WTC11 (cell line): ENCODE data around the gene UBE2K. TPM values are rescaled to one million over a fixed set of nuclear protein-coding genes. Genes with fewer than 3 reads are reported as not detected.

ENCODE experiments used
- ATAC-seq: fragments of 200-7000 bp; cut with Tn5 transposase; 2 replicates; pipeline ENCODE4 v1.10.0; 2021; ENCODE audit warnings: mild to moderate bottlenecking, moderate library complexity
- CTCF ChIA-PET: fragments of 300-600 bp; sonication (Branson Sonifier 250); formaldehyde crosslinking; loops from one replicate; lab custom pipeline; 2021; ENCODE audit warnings: antibody characterized with exemption; lab: Charles Lee
- POLR2A ChIA-PET: fragments of 350-600 bp; sonication (Branson Sonifier 250); formaldehyde crosslinking; loops from one replicate; lab custom pipeline; 2021; ENCODE audit warnings: antibody characterized with exemption; lab: Charles Lee
- DNase-seq: peaks from one replicate; pipeline ENCODE4 v3.0.0; 2021; ENCODE audit warnings: low spot score
- H3K27ac Mint-ChIP-seq: 2 replicates; pipeline ENCODE4 v1.8.0; 2021; ENCODE audit warnings: mixed read lengths
- H3K27me3 Mint-ChIP-seq: 2 replicates; pipeline ENCODE4 v1.8.0; 2021; ENCODE audit warnings: low read depth, mild to moderate bottlenecking, moderate library complexity, mixed read lengths
- H3K36me3 Mint-ChIP-seq: 2 replicates; pipeline ENCODE4 v1.8.0; 2021; ENCODE audit warnings: mixed read lengths
- H3K4me1 Mint-ChIP-seq: 2 replicates; pipeline ENCODE4 v1.8.0; 2022; ENCODE audit warnings: mixed read lengths
- H3K4me3 Mint-ChIP-seq: 2 replicates; pipeline ENCODE4 v1.8.0; 2021; ENCODE audit warnings: mild to moderate bottlenecking, moderate library complexity, mixed read lengths
- H3K9me3 Mint-ChIP-seq: 2 replicates; pipeline ENCODE4 v1.8.0; 2021; ENCODE audit warnings: mixed read lengths
- CREB1 ChIP-seq: sonication (generic); formaldehyde crosslinking; IDR thresholded peaks from 2 replicates; pipeline ENCODE4 v1.8.0; 2023; ENCODE audit warnings: mild to moderate bottlenecking, missing genetic modification reagents
- ETV6 ChIP-seq: sonication (generic); formaldehyde crosslinking; IDR thresholded peaks from 2 replicates; pipeline ENCODE4 v1.8.1; 2022; ENCODE audit warnings: mild to moderate bottlenecking, missing genetic modification reagents
- FOXK1 ChIP-seq: sonication (generic); formaldehyde crosslinking; IDR thresholded peaks from 2 replicates; pipeline ENCODE4 v1.8.0; 2022; ENCODE audit warnings: mild to moderate bottlenecking, moderate library complexity, missing genetic modification reagents
- GRHL2 ChIP-seq: fragments of 250-450 bp; sonication (Bioruptor Pico); IDR thresholded peaks from 2 replicates; pipeline ENCODE4 v1.8.0; 2022; ENCODE audit warnings: mild to moderate bottlenecking, moderate library complexity; ENCODE audit not compliant: insufficient replicate concordance, severe bottlenecking
- GTF2I ChIP-seq: fragments of 250-450 bp; sonication (Bioruptor Pico); conservative IDR thresholded peaks from 2 replicates; pipeline ENCODE4 v1.4.0; 2021; ENCODE audit warnings: mild to moderate bottlenecking
- IRF2 ChIP-seq: sonication (generic); formaldehyde crosslinking; IDR thresholded peaks from 2 replicates; pipeline ENCODE4 v1.8.0; 2022; ENCODE audit warnings: low read depth, missing genetic modification reagents, borderline replicate concordance
- NFYB ChIP-seq: sonication (generic); formaldehyde crosslinking; conservative IDR thresholded peaks from 2 replicates; pipeline ENCODE4 v1.8.0; 2022; ENCODE audit warnings: low read depth, missing genetic modification reagents
- NR2C2 ChIP-seq: sonication (generic); formaldehyde crosslinking; IDR thresholded peaks from 2 replicates; pipeline ENCODE4 v1.8.0; 2022; ENCODE audit warnings: mild to moderate bottlenecking, missing genetic modification reagents
- RELA ChIP-seq: sonication (generic); formaldehyde crosslinking; IDR thresholded peaks from 2 replicates; pipeline ENCODE4 v1.8.1; 2022; ENCODE audit warnings: missing genetic modification reagents, mild to moderate bottlenecking, borderline replicate concordance
- RORB ChIP-seq: fragments of 250-450 bp; sonication (Bioruptor Pico); IDR thresholded peaks from 2 replicates; pipeline ENCODE4 v1.9.0; 2021; ENCODE audit warnings: mild to moderate bottlenecking
- SMAD4 ChIP-seq: sonication (generic); formaldehyde crosslinking; IDR thresholded peaks from 2 replicates; pipeline ENCODE4 v1.8.0; 2022; ENCODE audit warnings: mild to moderate bottlenecking, missing genetic modification reagents
- TEAD4 ChIP-seq: sonication (generic); formaldehyde crosslinking; IDR thresholded peaks from 2 replicates; pipeline ENCODE4 v1.8.0; 2022; ENCODE audit warnings: mild to moderate bottlenecking, missing genetic modification reagents
- TP53 ChIP-seq: sonication (generic); formaldehyde crosslinking; IDR thresholded peaks from 2 replicates; pipeline ENCODE4 v1.8.1; 2023; ENCODE audit warnings: mild to moderate bottlenecking, missing genetic modification reagents
- ZNF396 ChIP-seq: fragments of 250-450 bp; sonication (Bioruptor Pico); IDR thresholded peaks from 2 replicates; pipeline ENCODE4 v1.8.0; 2021; ENCODE audit warnings: mild to moderate bottlenecking, moderate library complexity, borderline replicate concordance
- total RNA-seq: library from RNA; stranded (reverse); gene quantifications from 3 replicates; pipeline ENCODE4 v1.2.3, GENCODE V29; 2021
- TF ChIP-seq, protein P1 (sequence below): sonication (generic); formaldehyde crosslinking; IDR thresholded peaks from 2 replicates; pipeline ENCODE4 v1.8.0; 2022; ENCODE audit warnings: mild to moderate bottlenecking, missing genetic modification reagents
- TF ChIP-seq, protein P2 (sequence below): fragments of 250-450 bp; sonication (Bioruptor Pico); IDR thresholded peaks from 2 replicates; pipeline ENCODE4 v2.1.2; 2022; ENCODE audit warnings: mild to moderate bottlenecking, moderate library complexity
- TF ChIP-seq, protein P3 (sequence below): sonication (generic); formaldehyde crosslinking; IDR thresholded peaks from 2 replicates; pipeline ENCODE4 v1.8.0; 2023; ENCODE audit warnings: mild to moderate bottlenecking, missing genetic modification reagents
- TF ChIP-seq, protein P4 (sequence below): sonication (generic); formaldehyde crosslinking; IDR thresholded peaks from 2 replicates; pipeline ENCODE4 v1.8.0; 2022; ENCODE audit warnings: mild to moderate bottlenecking, missing genetic modification reagents
- TF ChIP-seq, protein P5 (sequence below): sonication (generic); formaldehyde crosslinking; IDR thresholded peaks from 2 replicates; pipeline ENCODE4 v1.8.1; 2022; ENCODE audit warnings: low read depth, missing genetic modification reagents, borderline replicate concordance
- TF ChIP-seq, protein P6 (sequence below): sonication (generic); formaldehyde crosslinking; IDR thresholded peaks from 2 replicates; pipeline ENCODE4 v1.8.0; 2022; ENCODE audit warnings: mild to moderate bottlenecking, missing genetic modification reagents
- TF ChIP-seq, protein P7 (sequence below): fragments of 250-450 bp; sonication (Bioruptor Pico); IDR thresholded peaks from 2 replicates; pipeline ENCODE4 v1.9.0; 2021; ENCODE audit warnings: mild to moderate bottlenecking
- TF ChIP-seq, protein P8 (sequence below): fragments of 250-450 bp; sonication (Bioruptor Pico); IDR thresholded peaks from 2 replicates; pipeline ENCODE4 v1.9.0; 2021; ENCODE audit warnings: moderate library complexity, mild to moderate bottlenecking, inconsistent platforms, borderline replicate concordance

UBE2K gene
- total RNA-seq, 1 experiment from 2014 or later, result 135 TPM

DNA sequence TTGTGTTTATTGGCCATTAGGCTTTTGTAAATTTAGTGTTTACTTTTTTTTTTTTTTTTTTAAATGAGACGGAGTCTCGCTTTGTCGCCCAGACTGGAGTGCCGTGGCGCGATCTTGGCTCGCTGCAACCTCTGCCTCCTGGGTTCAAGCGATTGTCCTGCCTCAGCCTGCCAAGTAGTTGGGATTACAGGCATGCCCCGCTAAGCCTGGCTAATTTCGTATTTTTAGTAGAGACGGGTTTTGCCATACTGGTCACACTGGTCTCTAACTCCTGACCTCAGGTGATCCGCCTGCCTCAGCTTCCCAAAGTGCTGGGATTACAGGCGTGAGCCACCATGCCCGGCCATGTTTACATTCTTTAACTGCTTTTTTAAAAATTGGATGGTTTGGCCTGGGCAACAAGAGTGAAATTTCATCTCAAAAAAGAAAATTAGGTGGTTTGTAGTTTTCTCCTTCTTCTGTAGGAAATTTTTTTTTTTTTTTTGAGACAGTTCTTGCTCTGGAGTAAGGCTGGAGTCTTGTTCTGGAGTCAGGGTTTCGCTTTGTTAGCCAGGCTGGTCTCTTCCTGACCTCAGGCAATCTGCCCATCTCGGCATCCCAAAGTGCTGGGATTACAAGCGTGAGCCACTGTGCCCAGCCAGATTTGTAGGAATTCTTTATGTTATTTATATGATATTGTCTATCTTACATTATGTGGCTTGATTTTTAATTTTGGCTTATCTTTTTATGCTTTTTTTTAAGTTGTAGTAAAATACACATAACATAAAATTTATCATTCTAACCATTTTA is 15.1 kb downstream of the UBE2K start:
- TF ChIP-seq, protein P1, sequence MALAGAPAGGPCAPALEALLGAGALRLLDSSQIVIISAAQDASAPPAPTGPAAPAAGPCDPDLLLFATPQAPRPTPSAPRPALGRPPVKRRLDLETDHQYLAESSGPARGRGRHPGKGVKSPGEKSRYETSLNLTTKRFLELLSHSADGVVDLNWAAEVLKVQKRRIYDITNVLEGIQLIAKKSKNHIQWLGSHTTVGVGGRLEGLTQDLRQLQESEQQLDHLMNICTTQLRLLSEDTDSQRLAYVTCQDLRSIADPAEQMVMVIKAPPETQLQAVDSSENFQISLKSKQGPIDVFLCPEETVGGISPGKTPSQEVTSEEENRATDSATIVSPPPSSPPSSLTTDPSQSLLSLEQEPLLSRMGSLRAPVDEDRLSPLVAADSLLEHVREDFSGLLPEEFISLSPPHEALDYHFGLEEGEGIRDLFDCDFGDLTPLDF (CRISPR knock-in tag), result no peak
- TF ChIP-seq ETV6 (CRISPR knock-in tag), result no peak
- TF ChIP-seq RORB (CRISPR knock-in tag), result no peak
- TF ChIP-seq RELA (CRISPR knock-in tag), result no peak
- no peak for TF ChIP-seq FOXK1 (CRISPR knock-in tag)
- no peak for TF ChIP-seq IRF2 (CRISPR knock-in tag)
- TF ChIP-seq NFYB (CRISPR knock-in tag), result no peak
- TF ChIP-seq, protein P2, sequence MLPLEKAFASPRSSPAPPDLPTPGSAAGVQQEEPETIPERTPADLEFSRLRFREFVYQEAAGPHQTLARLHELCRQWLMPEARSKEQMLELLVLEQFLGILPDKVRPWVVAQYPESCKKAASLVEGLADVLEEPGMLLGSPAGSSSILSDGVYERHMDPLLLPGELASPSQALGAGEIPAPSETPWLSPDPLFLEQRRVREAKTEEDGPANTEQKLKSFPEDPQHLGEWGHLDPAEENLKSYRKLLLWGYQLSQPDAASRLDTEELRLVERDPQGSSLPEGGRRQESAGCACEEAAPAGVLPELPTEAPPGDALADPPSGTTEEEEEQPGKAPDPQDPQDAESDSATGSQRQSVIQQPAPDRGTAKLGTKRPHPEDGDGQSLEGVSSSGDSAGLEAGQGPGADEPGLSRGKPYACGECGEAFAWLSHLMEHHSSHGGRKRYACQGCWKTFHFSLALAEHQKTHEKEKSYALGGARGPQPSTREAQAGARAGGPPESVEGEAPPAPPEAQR (CRISPR knock-in tag), result no peak
- TF ChIP-seq, protein P3, sequence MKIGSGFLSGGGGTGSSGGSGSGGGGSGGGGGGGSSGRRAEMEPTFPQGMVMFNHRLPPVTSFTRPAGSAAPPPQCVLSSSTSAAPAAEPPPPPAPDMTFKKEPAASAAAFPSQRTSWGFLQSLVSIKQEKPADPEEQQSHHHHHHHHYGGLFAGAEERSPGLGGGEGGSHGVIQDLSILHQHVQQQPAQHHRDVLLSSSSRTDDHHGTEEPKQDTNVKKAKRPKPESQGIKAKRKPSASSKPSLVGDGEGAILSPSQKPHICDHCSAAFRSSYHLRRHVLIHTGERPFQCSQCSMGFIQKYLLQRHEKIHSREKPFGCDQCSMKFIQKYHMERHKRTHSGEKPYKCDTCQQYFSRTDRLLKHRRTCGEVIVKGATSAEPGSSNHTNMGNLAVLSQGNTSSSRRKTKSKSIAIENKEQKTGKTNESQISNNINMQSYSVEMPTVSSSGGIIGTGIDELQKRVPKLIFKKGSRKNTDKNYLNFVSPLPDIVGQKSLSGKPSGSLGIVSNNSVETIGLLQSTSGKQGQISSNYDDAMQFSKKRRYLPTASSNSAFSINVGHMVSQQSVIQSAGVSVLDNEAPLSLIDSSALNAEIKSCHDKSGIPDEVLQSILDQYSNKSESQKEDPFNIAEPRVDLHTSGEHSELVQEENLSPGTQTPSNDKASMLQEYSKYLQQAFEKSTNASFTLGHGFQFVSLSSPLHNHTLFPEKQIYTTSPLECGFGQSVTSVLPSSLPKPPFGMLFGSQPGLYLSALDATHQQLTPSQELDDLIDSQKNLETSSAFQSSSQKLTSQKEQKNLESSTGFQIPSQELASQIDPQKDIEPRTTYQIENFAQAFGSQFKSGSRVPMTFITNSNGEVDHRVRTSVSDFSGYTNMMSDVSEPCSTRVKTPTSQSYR (CRISPR knock-in tag), result no peak
- no peak for TF ChIP-seq TEAD4 (CRISPR knock-in tag)
- TF ChIP-seq, protein P4, sequence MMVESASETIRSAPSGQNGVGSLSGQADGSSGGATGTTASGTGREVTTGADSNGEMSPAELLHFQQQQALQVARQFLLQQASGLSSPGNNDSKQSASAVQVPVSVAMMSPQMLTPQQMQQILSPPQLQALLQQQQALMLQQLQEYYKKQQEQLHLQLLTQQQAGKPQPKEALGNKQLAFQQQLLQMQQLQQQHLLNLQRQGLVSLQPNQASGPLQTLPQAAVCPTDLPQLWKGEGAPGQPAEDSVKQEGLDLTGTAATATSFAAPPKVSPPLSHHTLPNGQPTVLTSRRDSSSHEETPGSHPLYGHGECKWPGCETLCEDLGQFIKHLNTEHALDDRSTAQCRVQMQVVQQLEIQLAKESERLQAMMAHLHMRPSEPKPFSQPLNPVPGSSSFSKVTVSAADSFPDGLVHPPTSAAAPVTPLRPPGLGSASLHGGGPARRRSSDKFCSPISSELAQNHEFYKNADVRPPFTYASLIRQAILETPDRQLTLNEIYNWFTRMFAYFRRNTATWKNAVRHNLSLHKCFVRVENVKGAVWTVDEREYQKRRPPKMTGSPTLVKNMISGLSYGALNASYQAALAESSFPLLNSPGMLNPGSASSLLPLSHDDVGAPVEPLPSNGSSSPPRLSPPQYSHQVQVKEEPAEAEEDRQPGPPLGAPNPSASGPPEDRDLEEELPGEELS, result no peak
- TF ChIP-seq CREB1 (CRISPR knock-in tag), result no peak
- TF ChIP-seq GTF2I (CRISPR knock-in tag), result no peak
- TF ChIP-seq, all 79 proteins: peak for 0
- ChIA-PET POLR2A (no interaction called here), CTCF (no interaction called here)
- Mint-ChIP-seq H3K4me3 (no peak overlapping the region), H3K36me3 (peaks cover 15% of the 10 kb centered on the region), H3K9me3 (peaks cover 6% of the 10 kb centered on the region), H3K4me1 (peaks cover 6% of the 10 kb centered on the region), H3K27me3 (no peaks in the 10 kb centered on the region), H3K27ac (no peak overlapping the region)
- ATAC-seq (no peak), DNase-seq (no peak)

DNA sequence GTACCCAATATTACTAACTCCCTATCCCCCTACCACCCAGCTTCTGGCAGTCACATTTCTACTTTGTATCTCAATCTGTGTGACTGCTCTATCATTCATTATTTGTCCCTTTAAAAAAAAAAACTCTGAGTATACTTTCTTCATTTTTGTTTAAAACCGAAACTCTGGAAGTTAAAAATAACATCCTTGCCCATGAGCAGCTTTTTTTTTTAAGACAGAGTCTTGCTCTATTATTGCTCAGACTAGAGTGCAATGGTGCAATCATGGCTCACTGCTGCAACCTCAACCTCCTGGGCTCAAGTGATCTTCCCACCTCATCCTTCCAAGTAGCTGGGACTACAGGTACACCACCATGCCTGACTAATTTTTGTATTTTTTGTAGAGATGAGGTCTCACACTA is 15.8 kb downstream of the UBE2K start:
- Mint-ChIP-seq H3K27ac (no peak overlapping the region), H3K27me3 (no peaks in the 10 kb centered on the region), H3K9me3 (peaks cover 6% of the 10 kb centered on the region), H3K4me3 (no peak overlapping the region), H3K36me3 (peaks cover 17% of the 10 kb centered on the region), H3K4me1 (no peaks in the 10 kb centered on the region)
- DNase-seq, result no peak
- CTCF ChIA-PET, result no interaction called here
- POLR2A ChIA-PET, result interaction anchor here (0.6 kb wide), 1 partner anchor 54 kb away, joined by 4 read pairs; no protein-coding TSS in a partner anchor
- ATAC-seq, result no peak
- TF ChIP-seq, protein P5, sequence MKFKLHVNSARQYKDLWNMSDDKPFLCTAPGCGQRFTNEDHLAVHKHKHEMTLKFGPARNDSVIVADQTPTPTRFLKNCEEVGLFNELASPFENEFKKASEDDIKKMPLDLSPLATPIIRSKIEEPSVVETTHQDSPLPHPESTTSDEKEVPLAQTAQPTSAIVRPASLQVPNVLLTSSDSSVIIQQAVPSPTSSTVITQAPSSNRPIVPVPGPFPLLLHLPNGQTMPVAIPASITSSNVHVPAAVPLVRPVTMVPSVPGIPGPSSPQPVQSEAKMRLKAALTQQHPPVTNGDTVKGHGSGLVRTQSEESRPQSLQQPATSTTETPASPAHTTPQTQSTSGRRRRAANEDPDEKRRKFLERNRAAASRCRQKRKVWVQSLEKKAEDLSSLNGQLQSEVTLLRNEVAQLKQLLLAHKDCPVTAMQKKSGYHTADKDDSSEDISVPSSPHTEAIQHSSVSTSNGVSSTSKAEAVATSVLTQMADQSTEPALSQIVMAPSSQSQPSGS (CRISPR knock-in tag), result no peak
- TF ChIP-seq SMAD4 (CRISPR knock-in tag) (no peak), TP53 (no peak), GRHL2 (CRISPR knock-in tag) (no peak), ZNF396 (CRISPR knock-in tag) (no peak), NR2C2 (CRISPR knock-in tag) (no peak)
- TF ChIP-seq, protein P6, sequence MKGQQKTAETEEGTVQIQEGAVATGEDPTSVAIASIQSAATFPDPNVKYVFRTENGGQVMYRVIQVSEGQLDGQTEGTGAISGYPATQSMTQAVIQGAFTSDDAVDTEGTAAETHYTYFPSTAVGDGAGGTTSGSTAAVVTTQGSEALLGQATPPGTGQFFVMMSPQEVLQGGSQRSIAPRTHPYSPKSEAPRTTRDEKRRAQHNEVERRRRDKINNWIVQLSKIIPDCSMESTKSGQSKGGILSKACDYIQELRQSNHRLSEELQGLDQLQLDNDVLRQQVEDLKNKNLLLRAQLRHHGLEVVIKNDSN (CRISPR knock-in tag), result no peak
- TF ChIP-seq, protein P7, sequence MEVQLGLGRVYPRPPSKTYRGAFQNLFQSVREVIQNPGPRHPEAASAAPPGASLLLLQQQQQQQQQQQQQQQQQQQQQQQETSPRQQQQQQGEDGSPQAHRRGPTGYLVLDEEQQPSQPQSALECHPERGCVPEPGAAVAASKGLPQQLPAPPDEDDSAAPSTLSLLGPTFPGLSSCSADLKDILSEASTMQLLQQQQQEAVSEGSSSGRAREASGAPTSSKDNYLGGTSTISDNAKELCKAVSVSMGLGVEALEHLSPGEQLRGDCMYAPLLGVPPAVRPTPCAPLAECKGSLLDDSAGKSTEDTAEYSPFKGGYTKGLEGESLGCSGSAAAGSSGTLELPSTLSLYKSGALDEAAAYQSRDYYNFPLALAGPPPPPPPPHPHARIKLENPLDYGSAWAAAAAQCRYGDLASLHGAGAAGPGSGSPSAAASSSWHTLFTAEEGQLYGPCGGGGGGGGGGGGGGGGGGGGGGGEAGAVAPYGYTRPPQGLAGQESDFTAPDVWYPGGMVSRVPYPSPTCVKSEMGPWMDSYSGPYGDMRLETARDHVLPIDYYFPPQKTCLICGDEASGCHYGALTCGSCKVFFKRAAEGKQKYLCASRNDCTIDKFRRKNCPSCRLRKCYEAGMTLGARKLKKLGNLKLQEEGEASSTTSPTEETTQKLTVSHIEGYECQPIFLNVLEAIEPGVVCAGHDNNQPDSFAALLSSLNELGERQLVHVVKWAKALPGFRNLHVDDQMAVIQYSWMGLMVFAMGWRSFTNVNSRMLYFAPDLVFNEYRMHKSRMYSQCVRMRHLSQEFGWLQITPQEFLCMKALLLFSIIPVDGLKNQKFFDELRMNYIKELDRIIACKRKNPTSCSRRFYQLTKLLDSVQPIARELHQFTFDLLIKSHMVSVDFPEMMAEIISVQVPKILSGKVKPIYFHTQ, result no peak
- TF ChIP-seq, protein P8, sequence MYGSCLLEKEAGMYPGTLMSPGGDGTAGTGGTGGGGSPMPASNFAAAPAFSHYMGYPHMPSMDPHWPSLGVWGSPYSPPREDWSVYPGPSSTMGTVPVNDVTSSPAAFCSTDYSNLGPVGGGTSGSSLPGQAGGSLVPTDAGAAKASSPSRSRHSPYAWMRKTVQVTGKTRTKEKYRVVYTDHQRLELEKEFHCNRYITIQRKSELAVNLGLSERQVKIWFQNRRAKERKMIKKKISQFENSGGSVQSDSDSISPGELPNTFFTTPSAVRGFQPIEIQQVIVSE, result no peak
